ENCODE results near the gene PRRT4.

Gene PRRT4

GRCh38 chr7:128351296-128352152, 10.0 kb downstream of the PRRT4 start:
- Histone ChIP-seq H3K4me3 (ENCODE audit: low read depth in 1 of 2, low read length in 1 of 2) (peak overlapping the region; percentile 59 to 66), H3K4me1 (ENCODE audit: control insufficient read depth in 1 of 2, insufficient read depth in 1 of 2, low read depth in 1 of 2, low read length in 1 of 2) (peaks cover 22 to 25% of the 10 kb centered on the region in 2 experiments), H3K9me3 (no peaks in the 10 kb centered on the region), H3K27me3 (peaks cover 32% of the 10 kb centered on the region), H3K36me3 (no peaks in the 10 kb centered on the region), H3K27ac (no peak overlapping the region)
- TF ChIP-seq, protein P1, sequence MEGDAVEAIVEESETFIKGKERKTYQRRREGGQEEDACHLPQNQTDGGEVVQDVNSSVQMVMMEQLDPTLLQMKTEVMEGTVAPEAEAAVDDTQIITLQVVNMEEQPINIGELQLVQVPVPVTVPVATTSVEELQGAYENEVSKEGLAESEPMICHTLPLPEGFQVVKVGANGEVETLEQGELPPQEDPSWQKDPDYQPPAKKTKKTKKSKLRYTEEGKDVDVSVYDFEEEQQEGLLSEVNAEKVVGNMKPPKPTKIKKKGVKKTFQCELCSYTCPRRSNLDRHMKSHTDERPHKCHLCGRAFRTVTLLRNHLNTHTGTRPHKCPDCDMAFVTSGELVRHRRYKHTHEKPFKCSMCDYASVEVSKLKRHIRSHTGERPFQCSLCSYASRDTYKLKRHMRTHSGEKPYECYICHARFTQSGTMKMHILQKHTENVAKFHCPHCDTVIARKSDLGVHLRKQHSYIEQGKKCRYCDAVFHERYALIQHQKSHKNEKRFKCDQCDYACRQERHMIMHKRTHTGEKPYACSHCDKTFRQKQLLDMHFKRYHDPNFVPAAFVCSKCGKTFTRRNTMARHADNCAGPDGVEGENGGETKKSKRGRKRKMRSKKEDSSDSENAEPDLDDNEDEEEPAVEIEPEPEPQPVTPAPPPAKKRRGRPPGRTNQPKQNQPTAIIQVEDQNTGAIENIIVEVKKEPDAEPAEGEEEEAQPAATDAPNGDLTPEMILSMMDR (IDR thresholded peaks at IDR 0.05) = no peak

- peak overlapping the region; percentile 59 to 66 for H3K4me3 ChIP-seq (ENCODE audit: low read depth in 1 of 2, low read length in 1 of 2)
- no peaks in the 10 kb centered on the region for H3K36me3 ChIP-seq
- H3K27ac ChIP-seq = no peak overlapping the region
- peaks cover 22 to 24% of the 10 kb centered on the region in 2 experiments for H3K4me1 ChIP-seq (ENCODE audit: control insufficient read depth in 1 of 2, insufficient read depth in 1 of 2, low read depth in 1 of 2, low read length in 1 of 2)
- H3K9me3 ChIP-seq = no peaks in the 10 kb centered on the region
- H3K27me3 ChIP-seq = peaks cover 32% of the 10 kb centered on the region
- TF ChIP-seq, protein P1 (IDR thresholded peaks at IDR 0.05) = no peak
Measured at GRCh38 chr7:128350708-128351295, 10.7 kb downstream of the PRRT4 start.

DNA sequence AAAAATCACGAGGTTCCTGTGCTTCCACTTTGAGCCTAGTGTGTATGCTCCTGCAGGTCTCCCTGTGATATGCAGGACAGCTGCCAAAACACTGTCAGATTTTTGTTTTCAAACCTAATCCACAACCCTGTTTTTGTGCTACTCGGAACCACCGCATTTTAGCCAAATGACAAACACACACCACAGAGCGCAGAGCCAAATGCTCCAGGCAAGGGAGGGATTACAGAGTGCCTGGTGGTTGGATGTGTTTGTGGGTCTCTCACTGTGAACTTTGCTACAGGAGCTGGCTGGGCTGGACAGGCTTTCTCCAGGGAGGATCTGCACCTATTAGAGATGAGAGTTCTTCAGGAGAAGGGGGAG, 12.0 kb downstream of the PRRT4 start:
- Histone ChIP-seq H3K27ac (no peak overlapping the region), H3K4me1 (ENCODE audit: control insufficient read depth in 1 of 2, insufficient read depth in 1 of 2, low read depth in 1 of 2, low read length in 1 of 2) (peaks cover 17 to 19% of the 10 kb centered on the region in 2 experiments), H3K27me3 (peaks cover 32% of the 10 kb centered on the region), H3K36me3 (no peaks in the 10 kb centered on the region), H3K4me3 (ENCODE audit: low read depth in 1 of 2, low read length in 1 of 2) (no peak overlapping the region), H3K9me3 (no peaks in the 10 kb centered on the region)
- TF ChIP-seq, protein P1 (IDR thresholded peaks at IDR 0.05) = no peak

GRCh38 chr7:128347647-128348097, 13.8 kb downstream of the PRRT4 start:
- TF ChIP-seq, protein P1 (IDR thresholded peaks at IDR 0.05) = peak; percentile 24
- Histone ChIP-seq H3K9me3 (no peaks in the 10 kb centered on the region), H3K27me3 (peaks cover 28% of the 10 kb centered on the region), H3K27ac (no peak overlapping the region), H3K36me3 (no peaks in the 10 kb centered on the region), H3K4me3 (ENCODE audit: low read depth in 1 of 2, low read length in 1 of 2) (no peak overlapping the region), H3K4me1 (ENCODE audit: control insufficient read depth in 1 of 2, insufficient read depth in 1 of 2, low read depth in 1 of 2, low read length in 1 of 2) (peaks cover 28 to 31% of the 10 kb centered on the region in 2 experiments)

DNA sequence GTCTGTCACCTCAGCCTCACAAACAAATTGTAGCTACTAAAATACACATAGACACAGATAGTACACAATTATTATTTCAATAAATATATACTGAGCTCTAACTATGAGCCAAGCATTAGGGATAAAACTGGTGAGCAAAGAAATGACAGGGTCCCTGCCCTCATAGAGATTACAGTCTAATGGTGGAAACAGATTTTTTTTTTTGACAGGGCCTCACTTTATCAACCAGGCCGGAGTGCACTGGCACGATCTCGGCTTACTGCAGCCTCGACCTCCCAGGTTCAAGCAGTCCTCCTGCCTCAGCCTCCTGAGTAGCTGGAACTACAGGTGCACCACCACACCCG, 17.1 kb downstream of the PRRT4 start:
- H3K27me3 ChIP-seq = no peaks in the 10 kb centered on the region

More for the DNA sequence above, 17.1 kb downstream of the PRRT4 start:
- Histone ChIP-seq H3K4me3 (ENCODE audit: low read depth in 1 of 2, low read length in 1 of 2) (no peak overlapping the region), H3K36me3 (no peaks in the 10 kb centered on the region), H3K27ac (no peak overlapping the region), H3K4me1 (ENCODE audit: control insufficient read depth in 1 of 2, insufficient read depth in 1 of 2, low read depth in 1 of 2, low read length in 1 of 2) (peaks cover 21% of the 10 kb centered on the region in 2 experiments), H3K9me3 (no peaks in the 10 kb centered on the region)
- TF ChIP-seq, protein P1 (IDR thresholded peaks at IDR 0.05) = no peak

Data from neutrophil (primary cell).